HL-60 (cell line): ENCODE data around the gene STK40.

Experiments used
- CTCF ChIP-seq: IDR thresholded peaks from one replicate; pipeline ENCODE4 v1.5.1; 2011; ENCODE audit warnings: low read length, control low read depth, inconsistent platforms; ENCODE audit not compliant: insufficient read depth
- TF ChIP-seq, protein P1 (sequence below): IDR thresholded peaks from 2 replicates; pipeline ENCODE4 v1.6.1; 2012; ENCODE audit warnings: low read depth; ENCODE audit not compliant: insufficient replicate concordance

DNA sequence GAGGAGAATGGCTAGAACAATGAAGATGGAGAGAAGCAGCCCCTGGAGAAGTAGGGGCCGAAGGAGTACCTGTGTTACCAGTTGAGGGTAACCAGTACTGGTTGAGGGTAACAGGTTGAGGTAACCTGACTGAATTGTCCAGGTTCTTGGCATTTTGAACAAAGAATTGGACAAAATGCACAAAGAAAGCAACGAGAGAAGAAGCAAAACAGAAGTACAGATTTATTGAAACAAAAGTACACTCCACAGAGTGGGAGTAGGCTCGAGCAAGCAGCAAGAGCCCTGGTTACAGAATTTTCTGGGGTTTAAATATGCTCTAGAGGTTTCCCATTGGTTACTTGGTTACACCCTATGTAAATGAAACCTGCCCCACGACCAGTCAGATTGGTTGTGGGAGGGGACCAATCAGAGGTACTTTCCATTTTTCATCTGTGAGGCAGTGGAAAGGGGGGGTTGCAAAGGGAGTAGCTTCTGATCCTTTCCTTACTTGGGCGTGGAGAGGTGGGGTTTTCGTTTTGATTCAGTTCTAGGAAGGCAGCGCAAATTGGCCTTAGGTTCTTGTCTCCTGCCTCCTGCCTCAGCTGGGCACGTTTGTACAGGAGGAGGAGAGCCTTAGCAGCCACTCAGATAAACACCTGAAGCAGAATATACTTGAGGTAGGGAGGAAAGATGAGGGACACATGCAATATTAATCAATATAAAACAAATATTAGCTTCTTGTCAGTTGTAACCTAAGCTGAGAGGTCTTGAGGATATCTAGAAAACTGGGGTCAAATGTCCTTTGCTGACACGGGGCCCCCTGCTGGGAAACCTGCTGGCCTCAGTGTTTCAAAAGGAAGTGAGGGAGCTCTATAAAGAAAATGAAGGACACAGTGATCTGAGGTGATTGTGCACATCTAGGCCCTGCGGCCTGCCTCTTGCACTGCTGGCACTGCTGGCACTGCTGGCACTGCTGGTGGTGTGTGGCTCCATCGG lies 26.2 kb upstream of the STK40 start:
- TF ChIP-seq, protein P1, sequence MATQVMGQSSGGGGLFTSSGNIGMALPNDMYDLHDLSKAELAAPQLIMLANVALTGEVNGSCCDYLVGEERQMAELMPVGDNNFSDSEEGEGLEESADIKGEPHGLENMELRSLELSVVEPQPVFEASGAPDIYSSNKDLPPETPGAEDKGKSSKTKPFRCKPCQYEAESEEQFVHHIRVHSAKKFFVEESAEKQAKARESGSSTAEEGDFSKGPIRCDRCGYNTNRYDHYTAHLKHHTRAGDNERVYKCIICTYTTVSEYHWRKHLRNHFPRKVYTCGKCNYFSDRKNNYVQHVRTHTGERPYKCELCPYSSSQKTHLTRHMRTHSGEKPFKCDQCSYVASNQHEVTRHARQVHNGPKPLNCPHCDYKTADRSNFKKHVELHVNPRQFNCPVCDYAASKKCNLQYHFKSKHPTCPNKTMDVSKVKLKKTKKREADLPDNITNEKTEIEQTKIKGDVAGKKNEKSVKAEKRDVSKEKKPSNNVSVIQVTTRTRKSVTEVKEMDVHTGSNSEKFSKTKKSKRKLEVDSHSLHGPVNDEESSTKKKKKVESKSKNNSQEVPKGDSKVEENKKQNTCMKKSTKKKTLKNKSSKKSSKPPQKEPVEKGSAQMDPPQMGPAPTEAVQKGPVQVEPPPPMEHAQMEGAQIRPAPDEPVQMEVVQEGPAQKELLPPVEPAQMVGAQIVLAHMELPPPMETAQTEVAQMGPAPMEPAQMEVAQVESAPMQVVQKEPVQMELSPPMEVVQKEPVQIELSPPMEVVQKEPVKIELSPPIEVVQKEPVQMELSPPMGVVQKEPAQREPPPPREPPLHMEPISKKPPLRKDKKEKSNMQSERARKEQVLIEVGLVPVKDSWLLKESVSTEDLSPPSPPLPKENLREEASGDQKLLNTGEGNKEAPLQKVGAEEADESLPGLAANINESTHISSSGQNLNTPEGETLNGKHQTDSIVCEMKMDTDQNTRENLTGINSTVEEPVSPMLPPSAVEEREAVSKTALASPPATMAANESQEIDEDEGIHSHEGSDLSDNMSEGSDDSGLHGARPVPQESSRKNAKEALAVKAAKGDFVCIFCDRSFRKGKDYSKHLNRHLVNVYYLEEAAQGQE, result no peak
- TF ChIP-seq CTCF, result no peak
